GM20431 (cell line): Measurements from ENCODE around the gene FAM156A.
"Not testable (repeated sequence)": the region's sequence is repeated elsewhere in the genome, so short reads cannot be mapped to it uniquely, and the experiment has no call there.

ENCODE experiments used
- in situ Hi-C: fragments of 300-500 bp; cut with MseI, MboI; formaldehyde crosslinking; loops from one replicate; pipeline ENCODE4 v1.15.0; 2020; ENCODE audit warnings: low sequenced_read_pairs; ENCODE audit not compliant: unreplicated experiment

FAM156A gene, protein sequence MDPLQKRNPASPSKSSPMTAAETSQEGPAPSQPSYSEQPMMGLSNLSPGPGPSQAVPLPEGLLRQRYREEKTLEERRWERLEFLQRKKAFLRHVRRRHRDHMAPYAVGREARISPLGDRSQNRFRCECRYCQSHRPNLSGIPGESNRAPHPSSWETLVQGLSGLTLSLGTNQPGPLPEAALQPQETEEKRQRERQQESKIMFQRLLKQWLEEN

DNA sequence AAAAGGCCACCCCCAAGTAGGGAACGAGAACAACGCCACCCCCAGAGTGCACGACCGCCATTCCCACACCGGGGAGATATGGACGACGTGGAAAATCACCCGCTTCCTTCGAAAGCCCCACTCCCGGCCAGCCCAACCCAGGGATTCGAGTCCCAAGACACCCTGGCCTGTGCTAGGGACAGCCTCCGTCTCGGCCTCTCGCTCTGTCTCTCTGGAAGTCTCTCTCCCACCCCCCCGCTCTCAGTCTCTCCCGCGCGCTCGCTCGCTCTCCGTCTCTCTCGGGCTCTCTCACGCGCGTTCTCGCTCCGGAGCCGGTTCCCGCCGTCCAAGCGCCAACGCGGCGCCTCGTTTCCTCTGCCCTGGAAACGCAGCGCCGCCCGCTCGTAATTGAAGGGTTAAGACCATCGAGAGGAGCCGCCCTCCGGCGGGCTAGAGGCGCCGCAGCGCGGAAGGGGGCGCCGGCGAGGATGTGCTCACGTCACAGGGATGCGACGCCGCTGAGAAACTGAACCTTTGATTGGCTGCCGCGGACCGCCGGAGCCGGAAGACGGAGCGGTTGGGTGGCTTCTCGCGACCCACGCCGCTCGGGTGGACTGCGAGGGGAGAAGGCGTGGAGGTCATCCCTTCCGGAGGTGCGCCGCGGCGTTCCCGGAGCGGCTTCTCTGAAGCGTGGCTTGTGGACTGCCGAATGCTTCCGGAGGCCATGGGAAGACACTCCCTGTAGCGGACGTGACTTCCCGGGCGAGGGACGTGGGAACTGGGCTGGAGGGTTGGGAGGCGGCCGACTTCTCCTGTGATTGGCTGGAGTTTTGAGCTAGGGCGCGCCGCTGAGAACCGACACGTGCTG lies at the start of gene FAM156A:
Gene FAM156A, minus strand, starts transcription at position 406 of the 847 bp plus-strand sequence. CDS start 9,930 bp downstream, outside the sequence.
- in situ Hi-C loops, result not testable (repeated sequence)

GRCh38 chrX:53005327-53005726 lies 47.0 kb upstream of the FAM156A start:
- in situ Hi-C loops, result no loop called here

DNA sequence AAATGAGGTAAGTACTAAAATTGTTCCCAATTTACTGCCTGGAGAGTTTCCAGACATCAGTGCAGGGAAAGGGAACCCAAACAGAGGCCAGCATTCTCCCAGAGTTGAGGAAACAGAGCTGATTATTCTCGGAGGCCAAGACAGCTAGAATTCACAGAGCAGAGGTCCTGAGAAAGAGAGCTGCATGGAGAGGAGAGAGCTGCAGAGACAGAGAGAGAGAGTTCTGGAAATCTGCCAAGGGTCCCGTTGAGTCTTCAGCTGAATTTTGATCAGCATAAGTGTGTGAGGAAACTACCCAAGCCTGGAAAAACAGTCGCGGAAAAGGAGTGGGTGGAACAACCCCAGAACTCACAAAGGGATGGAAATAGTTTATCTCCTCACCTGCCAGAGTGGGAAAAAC lies 46.5 kb upstream of the FAM156A start:
- in situ Hi-C loops, result no loop called here

GRCh38 chrX:53004038-53004437 lies 45.7 kb upstream of the FAM156A start:
- in situ Hi-C loops, result no loop called here

DNA sequence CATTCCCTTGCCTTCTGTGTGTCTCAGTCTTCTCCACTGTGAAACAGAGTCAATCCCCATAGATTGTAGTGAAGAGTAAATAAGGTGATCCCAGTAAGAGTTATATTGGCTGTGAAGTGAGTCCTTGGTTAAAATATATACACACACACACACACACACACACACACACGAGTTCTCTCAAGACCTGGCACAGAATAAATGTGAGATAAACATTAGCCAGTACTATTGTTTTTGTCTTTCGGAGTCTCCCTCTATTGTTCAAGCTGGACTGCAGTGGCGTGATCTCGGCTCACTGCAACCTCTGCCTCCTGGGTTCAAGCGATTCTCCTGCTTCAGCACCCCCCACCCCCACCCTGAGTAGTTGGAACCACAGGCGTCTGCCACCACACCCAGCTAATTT lies 44.8 kb upstream of the FAM156A start:
- in situ Hi-C loops, result no loop called here

- in situ Hi-C loops, result no loop called here
Observed at GRCh38 chrX:53001958-53002357, 43.6 kb upstream of the FAM156A start.

DNA sequence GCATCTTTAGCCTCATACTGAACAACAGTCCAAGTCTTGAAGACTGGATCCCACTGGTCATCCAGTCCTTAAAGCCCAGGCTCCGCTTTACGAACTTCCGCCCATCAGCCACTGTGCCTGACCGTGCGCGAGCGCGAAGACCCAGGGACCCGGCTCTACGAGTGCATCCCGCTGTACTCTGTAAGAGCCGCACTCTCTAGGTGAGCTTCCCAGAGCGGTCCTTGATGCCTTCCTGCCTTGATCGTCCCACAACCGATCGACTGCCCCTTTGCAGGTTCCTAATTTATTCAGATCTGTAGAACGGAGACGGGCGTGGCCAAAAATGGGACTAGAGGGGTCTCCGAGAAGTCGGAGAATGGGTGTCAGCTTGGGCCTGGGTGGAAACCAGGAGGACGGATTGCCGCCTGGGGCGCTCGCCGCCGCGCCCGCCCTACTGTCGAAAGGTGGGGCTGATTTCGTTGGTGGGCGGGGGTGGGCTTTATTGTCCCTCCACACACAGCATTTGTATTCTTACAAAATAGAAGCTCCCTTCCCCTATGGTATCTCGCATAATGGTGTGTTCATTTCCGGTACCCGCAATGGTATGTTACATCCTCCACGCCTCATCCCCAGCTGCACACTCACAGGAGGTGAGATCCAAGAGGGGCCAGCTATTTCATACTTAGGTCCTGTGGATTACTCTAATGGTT lies 42.3 kb upstream of the FAM156A start:
- in situ Hi-C loops, result no loop called here

- in situ Hi-C loops, result loop anchor here (25.0 kb wide), 1 partner anchor 434 kb away; no protein-coding TSS in a partner anchor
Observed at GRCh38 chrX:52995987-52996331, 37.6 kb upstream of the FAM156A start.

DNA sequence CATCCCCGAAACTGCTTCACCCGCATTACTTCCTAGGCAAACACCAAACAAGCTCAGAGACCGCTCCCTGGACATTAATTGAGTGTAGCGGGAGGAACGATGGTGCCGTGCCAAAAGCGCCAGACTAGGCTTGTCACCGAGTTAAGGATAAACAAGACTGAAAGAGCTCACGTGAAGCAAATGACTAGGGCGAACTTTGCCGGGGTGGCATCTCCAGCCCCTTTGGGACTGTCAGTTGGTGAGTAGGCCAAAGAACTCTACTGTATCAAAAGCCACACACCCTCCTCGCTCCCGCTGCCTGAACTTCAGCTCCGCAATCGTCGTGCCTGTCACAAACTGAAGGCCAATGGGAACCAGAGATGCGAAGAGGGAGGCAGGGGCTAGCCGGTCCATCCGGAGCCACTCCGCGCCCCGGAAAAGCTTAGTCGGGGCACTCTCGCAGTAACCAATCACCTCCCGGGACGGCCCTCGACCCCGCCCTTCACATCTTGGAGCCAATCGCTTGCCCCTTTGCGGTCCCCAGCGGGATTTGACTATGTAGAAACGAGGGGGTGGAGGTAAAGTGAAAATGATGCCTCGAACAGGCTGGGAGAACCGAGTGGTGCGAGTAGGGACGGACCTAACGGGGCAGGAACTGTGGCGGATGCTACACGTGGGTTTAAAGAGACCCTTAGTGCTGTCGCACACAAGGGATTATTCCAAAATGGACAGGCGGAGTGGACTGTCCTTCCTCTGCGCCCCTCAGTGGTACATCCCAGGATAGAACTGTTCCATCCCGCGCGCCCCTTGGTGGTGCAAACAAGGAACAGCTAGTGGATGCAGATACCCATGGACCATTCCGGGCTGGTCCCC lies 37.0 kb upstream of the FAM156A start:
- in situ Hi-C loops, result loop anchor here (25.0 kb wide), 1 partner anchor 433 kb away; no protein-coding TSS in a partner anchor

DNA sequence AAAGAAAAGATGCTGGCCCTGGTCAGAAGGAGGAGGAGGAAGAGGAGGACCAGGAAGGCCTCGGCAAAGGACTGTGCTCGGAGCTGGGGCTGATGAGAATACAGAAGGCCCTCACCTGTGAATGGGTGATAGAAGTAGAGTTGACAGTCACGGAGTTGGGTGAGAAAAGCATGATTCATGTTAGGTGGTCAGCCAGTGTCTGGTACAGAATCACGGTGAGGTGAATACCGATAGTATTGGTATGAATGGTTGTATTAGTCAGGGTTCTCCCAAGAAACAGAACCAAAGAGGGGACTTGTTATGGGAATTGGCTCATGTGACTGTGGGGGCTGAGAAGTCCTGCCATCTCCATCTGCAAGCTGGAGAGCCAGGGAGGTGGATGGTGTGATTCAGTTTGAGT lies 32.5 kb upstream of the FAM156A start:
- in situ Hi-C loops, result loop anchor here (25.0 kb wide), 1 partner anchor 429 kb away; no protein-coding TSS in a partner anchor

DNA sequence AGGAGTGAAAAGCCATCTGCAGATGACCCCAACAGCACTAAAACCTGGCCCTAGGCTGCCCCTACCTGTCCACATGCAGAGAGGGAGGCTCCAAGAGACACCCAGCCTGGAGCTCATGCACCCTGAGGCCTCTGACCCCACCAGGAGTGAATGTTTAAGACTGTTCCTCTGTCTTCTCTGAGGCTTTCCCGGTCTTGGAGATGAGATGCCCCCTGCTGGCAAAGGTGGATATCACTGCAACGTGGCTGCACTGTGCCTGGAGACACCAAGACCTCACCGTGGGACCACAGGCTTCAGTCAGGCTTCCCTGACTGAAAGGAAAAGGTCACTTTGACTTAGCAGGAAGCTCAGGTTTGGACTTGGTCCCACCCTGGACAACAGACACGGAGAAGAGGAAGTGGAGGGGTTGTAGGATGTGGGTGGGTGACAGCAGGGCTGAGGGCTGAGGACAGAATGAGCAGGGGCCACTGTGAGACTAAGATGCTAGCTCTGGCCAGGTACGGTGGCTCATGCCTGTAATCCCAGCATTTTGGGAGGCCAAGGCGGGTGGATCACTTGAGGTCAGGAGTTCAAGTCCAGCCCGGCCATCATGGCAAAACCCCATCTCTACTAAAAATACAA lies 31.8 kb upstream of the FAM156A start:
- in situ Hi-C loops, result loop anchor here (25.0 kb wide), 1 partner anchor 428 kb away; no protein-coding TSS in a partner anchor

- in situ Hi-C loops, result loop anchor here (25.0 kb wide), 1 partner anchor 427 kb away; no protein-coding TSS in a partner anchor
Observed at GRCh38 chrX:52988985-52989917, 30.9 kb upstream of the FAM156A start.

- in situ Hi-C loops, result loop anchor here (25.0 kb wide), 1 partner anchor 421 kb away; no protein-coding TSS in a partner anchor
Observed at GRCh38 chrX:52983321-52984000, 25.1 kb upstream of the FAM156A start.

DNA sequence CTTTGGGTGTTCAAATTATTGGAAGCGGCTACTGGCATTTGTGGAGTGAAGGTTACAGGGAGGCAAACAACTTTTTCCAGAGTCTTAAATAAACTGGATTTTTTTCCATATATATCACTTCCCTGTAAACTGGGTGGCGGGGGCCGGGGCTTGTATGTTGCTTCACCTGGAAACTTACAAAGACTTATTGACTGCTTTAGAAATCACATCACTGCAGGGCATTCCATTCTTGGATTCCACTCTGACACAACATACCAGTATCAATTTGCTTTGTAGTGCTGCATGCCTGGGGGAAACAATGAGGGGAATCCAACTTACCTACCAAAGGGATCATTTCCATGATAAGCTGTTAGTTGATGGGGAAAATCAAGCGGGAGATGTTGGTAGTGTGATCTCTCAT lies 21.7 kb upstream of the FAM156A start:
- in situ Hi-C loops, result loop anchor here (25.0 kb wide), 1 partner anchor 418 kb away; no protein-coding TSS in a partner anchor

- in situ Hi-C loops, result loop anchor here (25.0 kb wide), 1 partner anchor 417 kb away; no protein-coding TSS in a partner anchor
Observed at GRCh38 chrX:52979568-52979967, 21.2 kb upstream of the FAM156A start.

GRCh38 chrX:52977953-52978352 lies 19.6 kb upstream of the FAM156A start:
- in situ Hi-C loops, result loop anchor here (25.0 kb wide), 1 partner anchor 416 kb away; no protein-coding TSS in a partner anchor

DNA sequence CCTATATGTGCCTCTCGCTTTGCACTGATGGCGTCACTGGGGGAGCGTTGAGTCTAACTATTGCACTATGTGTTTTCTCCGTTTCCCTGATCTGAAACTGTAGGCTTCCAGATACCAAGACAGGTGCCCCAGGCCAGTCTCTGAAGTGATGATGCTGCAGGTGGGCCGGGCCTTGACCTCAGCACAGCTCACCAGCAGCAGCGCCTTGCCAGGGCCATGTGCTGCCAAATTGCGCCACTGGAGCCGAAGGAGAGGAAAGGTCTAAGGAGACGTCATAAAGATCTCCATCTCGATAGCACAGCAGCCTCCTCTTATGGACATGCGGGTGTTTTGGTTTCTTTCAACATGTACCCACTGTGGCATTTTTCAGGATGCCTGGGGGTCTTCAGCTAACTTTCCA lies 17.3 kb upstream of the FAM156A start:
- in situ Hi-C loops, result loop anchor here (25.0 kb wide), 1 partner anchor 413 kb away; no protein-coding TSS in a partner anchor
